IMR-90 (cell line): Measurements from ENCODE around the gene WAC. TPM values are rescaled to one million over a fixed set of nuclear protein-coding genes. Genes with fewer than 3 reads are reported as not detected.

Experiments used
- ATAC-seq: fragments of 200-7000 bp; cut with Tn5 transposase; 2 replicates; pipeline ENCODE4 v1.9.1; 2020; ENCODE audit warnings: low read depth, mild to moderate bottlenecking, moderate library complexity
- BruUV-seq: library from RNA; stranded (reverse); fragments of 400-500 nt; replicated peaks from 2 replicates; lab custom pipeline; 2021; lab: Mats Ljungman, UMichigan
- CTCF ChIA-PET: fragments of 300-600 bp; formaldehyde crosslinking; extraction: SDS; loops from one replicate; lab custom pipeline; 2021; ENCODE audit warnings: antibody characterized with exemption; lab: Yijun Ruan, JAX
- POLR2A ChIA-PET: fragments of 300-600 bp; sonication (Branson Sonifier 250); formaldehyde crosslinking; loops from one replicate; lab custom pipeline; 2022; ENCODE audit warnings: antibody characterized with exemption; ENCODE audit not compliant: unreplicated experiment; lab: Charles Lee
- DNase-seq: peaks from one replicate; pipeline ENCODE4 v3.0.0; 2013
- H2AFZ ChIP-seq: replicated peaks from 2 replicates; pipeline ENCODE3; 2013; ENCODE audit warnings: low read length, mild to moderate bottlenecking; ENCODE audit not compliant: poor library complexity
- H2AK5ac ChIP-seq: 2 replicates; pipeline ENCODE4 v1.6.1; 2013; ENCODE audit warnings: low read depth, low read length, inconsistent platforms
- H2AK9ac ChIP-seq: replicated peaks from 2 replicates; pipeline ENCODE3; 2013; ENCODE audit warnings: mild to moderate bottlenecking, low read depth, low read length, moderate library complexity; ENCODE audit not compliant: poor library complexity
- H2BK120ac ChIP-seq: 2 replicates; pipeline ENCODE4 v1.6.1; 2013; ENCODE audit warnings: low read depth, low read length, inconsistent platforms
- H2BK15ac ChIP-seq: 3 replicates; pipeline ENCODE4 v1.6.1; 2013; ENCODE audit warnings: low read depth, low read length, inconsistent platforms
- H2BK20ac ChIP-seq: 2 replicates; pipeline ENCODE4 v1.6.1; 2013; ENCODE audit warnings: low read depth, mild to moderate bottlenecking, inconsistent platforms, low read length, moderate library complexity
- H2BK5ac ChIP-seq: 2 replicates; pipeline ENCODE4 v1.6.1; 2013; ENCODE audit warnings: mild to moderate bottlenecking, low read depth, low read length, inconsistent platforms; ENCODE audit not compliant: poor library complexity, severe bottlenecking
- H3K14ac ChIP-seq: replicated peaks from 2 replicates; pipeline ENCODE4 v1.6.1; 2013; ENCODE audit warnings: low read depth, low read length, inconsistent platforms
- H3K18ac ChIP-seq: 2 replicates; pipeline ENCODE4 v1.6.1; 2013; ENCODE audit warnings: low read depth, low read length, control low read depth
- H3K23ac ChIP-seq: 2 replicates; pipeline ENCODE4 v1.6.1; 2013; ENCODE audit warnings: low read depth, low read length, inconsistent platforms
- H3K27ac ChIP-seq: 2 replicates; pipeline ENCODE4 v1.5.1; 2013; ENCODE audit warnings: mild to moderate bottlenecking, control low read depth, low read length; ENCODE audit not compliant: insufficient read depth
- H3K27me3 ChIP-seq: 2 replicates; pipeline ENCODE4 v1.6.1; 2013; ENCODE audit warnings: low read length; ENCODE audit not compliant: control insufficient read depth, insufficient read depth
- H3K36me3 ChIP-seq: 2 replicates; pipeline ENCODE4 v1.6.1; 2013; ENCODE audit warnings: low read length, mixed read lengths; ENCODE audit not compliant: control insufficient read depth, insufficient read depth
- H3K4ac ChIP-seq: 2 replicates; pipeline ENCODE4 v1.6.1; 2013; ENCODE audit warnings: low read depth, low read length, inconsistent platforms
- H3K4me1 ChIP-seq: 2 replicates; pipeline ENCODE4 v1.6.1; 2013; ENCODE audit warnings: low read length, mixed read lengths; ENCODE audit not compliant: control insufficient read depth, insufficient read depth
- H3K4me2 ChIP-seq: 2 replicates; pipeline ENCODE4 v1.6.1; 2013; ENCODE audit warnings: low read depth, mild to moderate bottlenecking, control low read depth, low read length, moderate library complexity
- H3K4me3 ChIP-seq: 2 replicates; pipeline ENCODE4 v1.5.1; 2013; ENCODE audit warnings: low read depth, mild to moderate bottlenecking, control low read depth, low read length, moderate library complexity; ENCODE audit not compliant: insufficient read depth
- H3K56ac ChIP-seq: 2 replicates; pipeline ENCODE4 v1.6.1; 2013; ENCODE audit warnings: low read length, inconsistent platforms; ENCODE audit not compliant: insufficient read depth; ENCODE audit errors: extremely low read depth
- H3K79me1 ChIP-seq, 2 experiments: 2 replicates each; pipeline ENCODE4 v1.6.1; 2013; ENCODE audit warnings: low read length in 2 of 2, inconsistent platforms in 1 of 2, low read depth in 1 of 2
- H3K9ac ChIP-seq: 2 replicates; pipeline ENCODE4 v1.6.1; 2013; ENCODE audit warnings: low read depth, low read length, control low read depth
- H3K9me1 ChIP-seq: 2 replicates; pipeline ENCODE4 v1.6.1; 2013; ENCODE audit warnings: low read length, inconsistent platforms; ENCODE audit not compliant: insufficient read depth
- H3K9me3 ChIP-seq: 2 replicates; pipeline ENCODE4 v1.6.1; 2013; ENCODE audit warnings: low read length; ENCODE audit not compliant: control insufficient read depth, insufficient read depth
- H4K20me1 ChIP-seq: 2 replicates; pipeline ENCODE4 v1.6.1; 2013; ENCODE audit warnings: low read length, inconsistent platforms; ENCODE audit not compliant: insufficient read depth
- H4K5ac ChIP-seq: 2 replicates; pipeline ENCODE4 v1.6.1; 2013; ENCODE audit warnings: mild to moderate bottlenecking, low read depth, low read length, control low read depth
- H4K8ac ChIP-seq, 2 experiments: 2 replicates each; pipeline ENCODE4 v1.6.1; 2013; ENCODE audit warnings: low read depth in 2 of 2, low read length in 2 of 2, control low read depth in 1 of 2, inconsistent platforms in 1 of 2
- H4K91ac ChIP-seq: 2 replicates; pipeline ENCODE4 v1.6.1; 2013; ENCODE audit warnings: low read depth, low read length, inconsistent platforms; ENCODE audit not compliant: insufficient read depth
- BHLHE40 ChIP-seq: fragments of 150-350 bp; IDR thresholded peaks from 2 replicates; pipeline ENCODE4 v1.6.1; 2016; ENCODE audit warnings: mild to moderate bottlenecking, low read depth, low read length
- WGBS, 2 experiments: methylation state at CpG; one replicate each; pipeline versions ENCODE4 v1.1.5 to v1.1.7; 2013; ENCODE audit warnings: missing lambda C conversion rate in 2 of 2; ENCODE audit not compliant: insufficient read length in 1 of 2; ENCODE audit errors: extremely low coverage in 2 of 2; 5-methylcytosine and 5-hydroxymethylcytosine counted together
- dilution Hi-C: fragments of 300-500 bp; cut with HindIII; formaldehyde crosslinking; loops from one replicate; pipeline ENCODE4 v1.14.3; 2018; ENCODE audit warnings: low sequenced_read_pairs; ENCODE audit not compliant: unreplicated experiment
- in situ Hi-C: fragments of 300-500 bp; cut with MboI; formaldehyde crosslinking; loops from 3 replicates; pipeline ENCODE4 v1.14.3; 2019; ENCODE audit warnings: low sequenced_read_pairs, inconsistent platforms, mixed read lengths
- intact Hi-C: fragments of 100-400 bp; cut with micrococcal nuclease; formaldehyde crosslinking; loops from 2 replicates; pipeline ENCODE4 v1.10.0; 2022
- polyA plus RNA-seq, 3 experiments: library from polyadenylated mRNA; depleted of rRNA; stranded (reverse); fragments of >200 nt; gene quantifications; 2 replicates each; pipeline ENCODE4 v1.2.3, GENCODE V29; 2012; ENCODE audit warnings: low replicate concordance in 1 of 3
- total RNA-seq: library from RNA; depleted of rRNA; stranded (reverse); fragments of >200 nt; gene quantifications from 2 replicates; pipeline ENCODE4 v1.2.3, GENCODE V29; 2012

The WAC gene
- total and polyA plus RNA-seq, 2 of the 4 experiments (the other 2 are of a cell fraction): 39.6 to 52.2 TPM

DNA sequence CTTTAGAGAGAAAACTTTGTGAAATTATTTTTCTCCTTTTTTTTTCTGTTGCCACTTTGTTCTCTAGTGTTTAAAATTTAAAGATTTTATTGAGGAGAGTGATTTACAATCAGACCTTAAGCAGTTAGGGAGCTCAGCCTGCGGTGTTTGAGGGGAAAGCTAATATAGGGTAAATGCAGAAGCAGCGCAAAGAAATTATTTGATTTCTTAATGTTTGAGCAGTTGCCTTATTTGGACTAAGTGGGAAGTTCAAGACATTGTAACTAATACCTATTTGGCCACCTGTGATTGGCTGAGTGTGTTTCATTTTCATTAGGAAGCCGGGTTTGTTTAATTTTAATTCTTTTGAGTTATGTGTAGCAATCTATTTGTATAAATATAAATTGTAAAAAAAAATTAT, 25.3 kb downstream of the WAC start:
- Histone ChIP-seq H3K36me3 (peaks cover 18% of the 10 kb centered on the region), H3K23ac (no peak overlapping the region), H2AFZ (no peak overlapping the region), H4K20me1 (peaks cover 92% of the 10 kb centered on the region), H3K4me2 (no peak overlapping the region), H2BK5ac (no peak overlapping the region), H2BK120ac (no peak overlapping the region), H4K5ac (no peak overlapping the region), H4K91ac (no peak overlapping the region), H3K79me1 (peaks cover 23 to 69% of the 10 kb centered on the region in 2 experiments), H3K56ac (no peak overlapping the region), H3K14ac (no peak overlapping the region), H3K4me1 (peaks cover 4% of the 10 kb centered on the region), H3K27me3 (no peaks in the 10 kb centered on the region), H2AK9ac (no peak overlapping the region), H3K4me3 (no peak overlapping the region), H3K4ac (no peak overlapping the region), H3K9me1 (peaks cover 12% of the 10 kb centered on the region), H3K9ac (no peak overlapping the region), H4K8ac (no peak overlapping the region), H3K18ac (no peak overlapping the region), H3K27ac (no peak overlapping the region), H2AK5ac (no peak overlapping the region), H2BK15ac (no peak overlapping the region), H2BK20ac (no peak overlapping the region), H3K9me3 (no peaks in the 10 kb centered on the region)
- no peak for ATAC-seq
- ChIA-PET POLR2A (no interaction called here), CTCF (no interaction called here)
- intact Hi-C loops (no loop called here), in situ Hi-C loops (no loop called here), dilution Hi-C loops (no loop called here)
- no peak for TF ChIP-seq BHLHE40
- DNase-seq: no peak
- BruUV-seq: no TSS peak
- 88% methylated on average over 1 of the region's 3 CpGs; no CpG with 5 or more reads in 1 of the 2 experiments for WGBS, 2 experiments
